GOT3 (cell line): ENCODE measurements around the gene DCAF4L1.

Experiments
- DNase-seq: peaks from one replicate; lab custom pipeline; 2025; ENCODE audit warnings: mixed read lengths; lab: John Stamatoyannopoulos, UW

The DCAF4L1 gene

DNA sequence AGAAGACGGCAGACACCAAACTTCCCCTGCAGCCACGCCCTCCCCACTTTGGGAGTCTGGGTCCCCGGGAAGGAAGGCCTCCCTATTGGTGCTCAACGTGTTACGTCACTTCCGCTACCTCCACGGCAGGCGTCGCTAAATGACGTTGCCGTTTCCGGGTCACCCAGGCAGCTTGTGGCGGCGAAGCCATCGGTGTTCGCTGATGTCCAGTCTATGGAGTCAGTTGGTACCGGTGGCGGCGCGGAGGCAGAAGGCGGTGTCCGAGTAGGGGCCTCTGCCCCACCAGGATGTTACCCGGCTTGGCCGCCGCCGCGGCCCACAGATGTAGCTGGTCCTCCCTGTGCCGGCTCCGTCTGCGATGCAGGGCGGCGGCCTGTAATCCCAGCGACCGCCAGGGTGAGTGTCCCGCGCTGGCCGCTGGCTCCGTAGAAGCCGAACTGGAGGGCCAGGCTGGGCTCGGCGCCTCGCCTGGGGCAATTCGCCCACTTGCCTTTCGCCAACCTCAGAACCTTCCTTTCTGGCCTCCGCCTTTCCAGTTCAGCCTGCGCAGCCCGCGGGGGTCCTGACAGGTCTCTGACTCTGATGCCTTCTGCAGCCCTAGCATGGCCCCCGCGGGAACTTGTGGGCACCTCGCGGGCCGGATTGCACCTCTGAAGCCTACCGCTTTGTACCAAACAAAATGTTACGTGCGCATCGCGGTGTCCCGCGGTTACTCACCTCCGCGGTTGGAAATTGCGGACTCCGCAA is 9.0 kb downstream of the DCAF4L1 start, which contains the start of gene SLC30A9:
SLC30A9 (plus strand) TSS at position 166 of the 747 bp plus-strand sequence; CDS start at position 288, 122 bp downstream.
- peak; percentile 72 for DNase-seq

GRCh38 chr4:41991916-41992767 is 10.6 kb downstream of the DCAF4L1 start:
- DNase-seq: no peak

GRCh38 chr4:41992967-41993857 is 11.7 kb downstream of the DCAF4L1 start:
- DNase-seq: no peak

DNA sequence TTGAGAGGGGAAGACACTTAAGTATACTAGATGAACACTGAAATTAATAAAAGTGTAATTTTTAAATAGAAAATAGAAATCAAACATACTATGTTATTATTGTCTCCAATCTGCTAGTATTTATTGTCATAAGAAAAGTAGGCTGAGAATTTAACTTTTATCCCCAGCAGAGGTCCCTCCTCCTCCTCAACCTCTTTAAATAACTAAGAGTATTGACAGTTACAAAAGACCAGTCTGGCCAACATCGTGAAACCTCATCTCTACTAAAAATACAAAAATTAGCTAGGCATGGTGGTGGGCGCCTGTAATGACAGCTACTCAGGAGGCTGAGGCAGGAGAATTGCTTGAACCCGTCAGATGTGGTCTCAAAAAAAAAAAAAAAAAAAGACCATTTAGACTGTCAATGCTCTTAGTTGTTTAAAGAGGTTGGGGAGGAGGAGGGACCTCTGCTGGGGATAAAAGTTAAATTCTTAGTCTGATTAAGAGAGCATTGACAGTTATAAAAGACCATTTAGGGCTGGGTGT is 13.0 kb downstream of the DCAF4L1 start:
- DNase-seq: no peak

DNA sequence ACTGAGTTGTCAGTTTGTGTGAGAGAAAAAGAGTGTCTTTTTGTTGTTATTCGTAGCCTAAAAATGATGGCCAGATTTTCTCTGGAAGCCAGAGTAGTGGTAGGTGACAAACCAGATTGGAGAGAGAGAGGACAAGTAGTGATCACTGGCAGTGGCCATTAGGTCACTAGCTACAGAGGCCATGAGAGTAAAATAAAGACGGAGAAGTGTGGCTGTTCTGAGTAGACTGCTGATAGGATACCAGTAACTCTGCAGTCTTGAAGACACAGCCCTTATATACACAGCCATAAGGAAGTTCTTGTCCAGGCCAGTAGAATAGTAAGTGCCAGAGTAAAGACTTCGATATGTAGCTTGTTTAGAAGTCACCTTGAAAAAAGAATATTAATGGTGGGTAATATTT is 16.5 kb downstream of the DCAF4L1 start:
- no peak for DNase-seq

DNA sequence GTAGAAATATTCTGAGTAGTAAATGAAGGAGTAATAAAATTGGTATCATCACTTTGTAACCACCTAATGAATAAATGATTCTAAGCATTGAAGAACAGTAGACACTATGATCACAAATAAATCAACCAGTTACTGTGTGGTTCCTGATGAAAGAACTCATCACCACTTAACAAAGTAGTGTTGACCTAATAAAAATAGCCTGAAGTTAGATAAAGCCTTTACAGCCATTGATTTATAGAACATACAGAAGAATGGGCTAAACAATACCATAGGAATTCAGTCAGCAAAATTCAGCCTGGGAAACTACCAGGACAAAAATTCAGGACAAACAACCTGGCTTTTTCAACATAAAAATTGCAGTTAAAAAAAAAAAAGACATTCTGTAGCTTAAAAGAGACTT is 17.8 kb downstream of the DCAF4L1 start:
- DNase-seq: no peak

GRCh38 chr4:42008011-42008786 is 26.6 kb downstream of the DCAF4L1 start:
- DNase-seq: no peak

DNA sequence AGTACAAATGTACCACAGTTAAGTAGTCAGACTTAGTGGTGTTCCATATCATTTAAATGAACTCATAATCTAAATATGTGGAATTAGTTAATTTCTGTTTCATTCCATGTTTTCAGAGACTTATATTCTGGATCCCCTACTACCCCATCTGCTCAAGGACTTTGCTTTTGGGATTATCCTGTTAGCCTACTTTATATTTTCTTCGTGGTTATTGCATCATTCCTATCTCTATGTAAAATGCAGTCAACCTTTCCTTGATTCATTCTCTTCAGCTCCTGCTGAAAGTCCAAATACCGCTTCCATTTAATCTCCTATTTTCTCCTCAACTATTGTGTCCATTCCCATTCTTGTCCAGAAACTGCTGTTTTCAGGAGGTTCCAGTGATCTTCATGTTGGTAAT is 33.9 kb downstream of the DCAF4L1 start:
- no peak for DNase-seq

- DNase-seq: no peak
These were observed 36.9 kb downstream of the DCAF4L1 start for GRCh38 chr4:42018451-42018850.
